ENCODE results near the gene GPR161.

The GPR161 gene

DNA sequence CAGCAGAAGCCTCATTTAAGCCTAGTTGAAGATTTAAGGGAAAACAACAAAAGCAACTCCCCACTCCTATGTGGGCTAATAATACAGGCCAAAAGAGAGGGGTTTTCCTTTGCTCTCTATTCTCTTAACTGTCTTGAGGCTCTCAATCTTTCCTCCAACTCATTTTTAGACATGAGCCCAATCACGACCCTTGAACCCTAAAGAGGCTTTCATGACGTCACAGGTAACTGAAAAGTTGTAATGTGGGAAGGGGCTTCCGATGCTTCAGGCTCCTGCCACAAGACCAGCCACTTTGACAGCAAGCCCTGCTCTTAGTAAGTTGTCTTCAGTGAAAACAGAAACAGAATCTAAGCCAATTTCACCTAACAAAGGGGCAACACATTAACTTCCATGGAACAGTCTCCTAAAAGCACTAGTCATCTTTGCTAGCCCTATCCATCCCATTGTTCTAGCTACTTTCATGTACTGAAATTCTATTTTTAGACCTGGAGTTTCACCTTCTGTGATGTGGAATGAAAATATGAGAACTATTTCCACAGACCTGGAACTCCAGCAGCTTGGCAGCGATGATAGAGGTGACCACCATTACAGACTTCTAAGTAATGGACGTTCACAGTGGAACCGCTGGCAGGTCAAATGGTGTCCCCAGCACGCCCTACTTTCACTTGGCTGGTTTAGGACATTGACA is 36.3 kb downstream of the GPR161 start:
- TF ChIP-seq, protein P1, sequence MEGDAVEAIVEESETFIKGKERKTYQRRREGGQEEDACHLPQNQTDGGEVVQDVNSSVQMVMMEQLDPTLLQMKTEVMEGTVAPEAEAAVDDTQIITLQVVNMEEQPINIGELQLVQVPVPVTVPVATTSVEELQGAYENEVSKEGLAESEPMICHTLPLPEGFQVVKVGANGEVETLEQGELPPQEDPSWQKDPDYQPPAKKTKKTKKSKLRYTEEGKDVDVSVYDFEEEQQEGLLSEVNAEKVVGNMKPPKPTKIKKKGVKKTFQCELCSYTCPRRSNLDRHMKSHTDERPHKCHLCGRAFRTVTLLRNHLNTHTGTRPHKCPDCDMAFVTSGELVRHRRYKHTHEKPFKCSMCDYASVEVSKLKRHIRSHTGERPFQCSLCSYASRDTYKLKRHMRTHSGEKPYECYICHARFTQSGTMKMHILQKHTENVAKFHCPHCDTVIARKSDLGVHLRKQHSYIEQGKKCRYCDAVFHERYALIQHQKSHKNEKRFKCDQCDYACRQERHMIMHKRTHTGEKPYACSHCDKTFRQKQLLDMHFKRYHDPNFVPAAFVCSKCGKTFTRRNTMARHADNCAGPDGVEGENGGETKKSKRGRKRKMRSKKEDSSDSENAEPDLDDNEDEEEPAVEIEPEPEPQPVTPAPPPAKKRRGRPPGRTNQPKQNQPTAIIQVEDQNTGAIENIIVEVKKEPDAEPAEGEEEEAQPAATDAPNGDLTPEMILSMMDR (IDR thresholded peaks at IDR 0.05; ENCODE audit: unreplicated experiment in 3 of 3) = no peak
- Mint-ChIP-seq H3K27ac (no peak overlapping the region), H3K27me3 (ENCODE audit: low read depth) (no peaks in the 10 kb centered on the region), H3K36me3 (ENCODE audit: low read depth) (peaks cover 55% of the 10 kb centered on the region), H3K4me1 (no peaks in the 10 kb centered on the region), H3K9me3 (no peaks in the 10 kb centered on the region), H3K4me3 (no peak overlapping the region)

DNA sequence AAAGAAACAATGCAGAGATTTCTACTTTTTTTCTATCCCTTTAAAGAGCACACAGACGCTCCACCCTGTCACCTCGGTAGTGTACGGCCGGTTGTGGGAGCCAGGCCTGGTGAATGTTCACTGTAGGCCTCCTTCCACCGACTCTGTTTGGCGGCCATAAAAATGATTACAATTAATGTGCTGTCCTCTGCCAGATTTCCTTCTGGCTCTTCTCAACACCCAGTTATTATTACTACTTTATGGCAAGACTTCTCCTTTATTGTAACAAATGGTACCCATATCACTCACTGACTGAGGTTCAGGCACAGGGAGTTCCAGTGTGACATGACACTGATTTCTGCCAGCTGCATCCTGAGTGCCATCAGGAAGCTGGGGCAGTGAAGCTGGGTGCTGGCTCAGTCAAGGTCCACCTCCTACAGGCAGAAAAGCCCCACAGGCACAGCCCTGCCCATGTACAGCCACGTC is 37.4 kb downstream of the GPR161 start:
- Mint-ChIP-seq H3K9me3 (no peaks in the 10 kb centered on the region), H3K4me1 (no peaks in the 10 kb centered on the region), H3K27me3 (ENCODE audit: low read depth) (no peaks in the 10 kb centered on the region), H3K27ac (no peak overlapping the region), H3K4me3 (no peak overlapping the region), H3K36me3 (ENCODE audit: low read depth) (peaks cover 58% of the 10 kb centered on the region)
- TF ChIP-seq, protein P1 (IDR thresholded peaks at IDR 0.05; ENCODE audit: unreplicated experiment in 3 of 3) = no peak

DNA sequence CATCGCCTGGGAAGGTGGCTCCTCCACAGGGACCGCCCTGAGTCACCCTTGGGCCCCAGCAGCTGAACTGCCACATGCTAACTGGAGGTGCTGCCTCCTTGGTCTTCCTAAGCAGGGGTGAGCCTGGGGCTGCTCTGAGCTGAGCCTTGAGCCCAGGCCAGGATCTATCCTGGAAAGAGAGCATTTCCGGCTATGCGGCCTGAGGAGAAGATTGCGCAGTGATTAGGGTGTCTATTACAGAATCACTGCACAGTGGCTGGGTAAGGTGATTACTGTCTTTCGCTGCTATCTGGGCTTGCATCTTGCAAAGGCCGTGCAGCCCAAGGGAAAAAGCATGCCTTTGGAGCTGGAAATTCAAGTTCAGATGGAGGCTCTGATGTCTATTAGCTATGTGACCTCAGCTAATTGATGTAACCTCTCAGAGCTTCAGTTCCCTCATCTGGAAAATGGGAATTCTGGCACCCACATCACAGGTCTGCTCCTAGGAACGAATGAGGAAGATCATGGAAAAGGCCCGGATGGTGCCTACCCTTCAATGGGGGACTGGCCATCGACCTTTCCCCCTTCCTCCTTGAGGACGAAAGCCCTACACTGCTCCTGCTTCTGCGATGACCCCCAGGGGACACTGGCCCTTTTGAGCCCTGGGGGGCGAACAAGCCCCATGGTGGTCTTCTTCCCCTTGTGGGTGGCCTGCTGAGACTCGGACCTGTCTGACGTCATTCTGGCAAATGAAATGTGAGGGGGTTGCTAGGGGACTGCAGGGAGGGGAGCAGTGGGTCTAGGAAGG is 38.0 kb downstream of the GPR161 start:
- no peaks in the 10 kb centered on the region for H3K9me3 Mint-ChIP-seq
- H3K27me3 Mint-ChIP-seq (ENCODE audit: low read depth) = no peaks in the 10 kb centered on the region
- no peak overlapping the region for H3K4me3 Mint-ChIP-seq
- TF ChIP-seq, protein P1 (IDR thresholded peaks at IDR 0.05; ENCODE audit: unreplicated experiment in 3 of 3) = no peak
- H3K27ac Mint-ChIP-seq = no peak overlapping the region
- peaks cover 58% of the 10 kb centered on the region for H3K36me3 Mint-ChIP-seq (ENCODE audit: low read depth)
- H3K4me1 Mint-ChIP-seq = peaks cover 4% of the 10 kb centered on the region

DNA sequence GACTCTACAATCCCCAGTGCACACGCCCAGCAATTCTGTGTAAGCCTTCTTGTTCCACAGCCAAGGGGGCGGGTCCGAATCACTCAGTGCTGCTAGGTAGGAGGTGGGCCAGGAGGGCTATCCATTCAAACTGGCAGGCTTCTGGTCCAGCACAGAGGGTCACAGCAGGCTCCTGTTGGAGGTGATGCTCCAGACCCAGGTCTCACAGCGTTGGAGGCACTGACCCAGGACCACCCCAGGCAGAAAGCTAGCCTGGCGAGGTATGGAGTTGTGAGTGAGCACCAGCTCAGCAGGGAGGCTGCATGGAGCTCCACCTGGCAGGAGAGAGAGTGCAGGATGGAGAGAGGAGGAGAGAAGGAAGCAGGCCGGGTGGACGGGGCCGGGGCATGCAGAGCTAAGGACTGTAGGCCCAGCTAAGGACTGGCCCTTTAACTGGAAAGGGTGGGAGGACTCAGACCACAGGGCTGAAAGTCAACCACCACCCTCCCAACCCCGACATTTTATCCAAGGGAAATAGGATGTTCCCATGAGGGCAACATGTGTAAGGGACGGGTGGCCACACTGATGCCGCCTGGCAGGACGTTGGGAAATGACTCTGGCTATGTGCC is 38.7 kb downstream of the GPR161 start:
- TF ChIP-seq, protein P1 (IDR thresholded peaks at IDR 0.05; ENCODE audit: unreplicated experiment in 3 of 3) = no peak
- Mint-ChIP-seq H3K27ac (no peak overlapping the region), H3K27me3 (ENCODE audit: low read depth) (no peaks in the 10 kb centered on the region), H3K4me1 (peaks cover 4% of the 10 kb centered on the region), H3K36me3 (ENCODE audit: low read depth) (peaks cover 58% of the 10 kb centered on the region), H3K9me3 (no peaks in the 10 kb centered on the region), H3K4me3 (no peak overlapping the region)

DNA sequence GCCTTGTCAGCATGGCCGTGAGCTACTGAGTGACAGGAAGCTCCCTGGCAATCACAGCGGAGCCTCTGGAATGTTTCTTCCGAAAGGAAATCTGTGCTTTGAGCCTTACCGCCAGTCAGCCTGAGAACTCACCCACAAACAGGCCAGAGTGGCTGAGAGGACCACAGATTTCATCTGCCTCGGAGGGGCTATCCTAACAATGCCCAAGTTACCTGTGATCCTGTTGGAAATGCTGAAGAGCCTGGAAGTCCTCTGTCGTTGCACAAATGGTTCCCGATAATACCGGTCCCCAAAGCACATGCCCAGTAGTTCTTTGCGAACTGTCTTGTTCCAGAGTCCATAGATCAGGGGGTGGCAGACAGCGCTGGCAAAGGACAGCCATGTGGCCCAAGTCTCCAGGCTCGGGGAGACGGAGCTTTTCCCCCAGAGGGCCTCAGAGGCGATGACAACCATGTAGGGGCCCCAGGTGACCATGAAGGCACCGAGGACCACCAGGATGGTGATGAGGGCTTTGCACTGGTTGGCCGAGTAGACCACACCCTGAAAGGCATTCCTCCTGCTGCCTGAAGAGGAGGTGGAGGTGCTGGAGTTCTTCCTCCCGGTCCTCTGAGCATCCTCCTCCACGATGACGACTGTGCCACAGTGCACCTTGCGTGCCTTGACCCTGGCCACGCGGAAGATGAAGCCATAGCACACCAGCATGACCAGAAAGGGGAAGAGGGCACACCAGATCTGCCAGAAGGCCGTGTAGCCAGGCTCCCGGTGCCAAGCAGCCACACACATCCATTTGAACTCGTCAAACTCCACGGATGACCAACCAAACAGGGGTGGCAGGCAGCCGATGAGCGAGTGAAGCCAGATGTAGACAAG is 40.2 kb downstream of the GPR161 start:
- no peak overlapping the region for H3K4me3 Mint-ChIP-seq
- peaks cover 54% of the 10 kb centered on the region for H3K36me3 Mint-ChIP-seq (ENCODE audit: low read depth)
- peaks cover 4% of the 10 kb centered on the region for H3K4me1 Mint-ChIP-seq
- no peak overlapping the region for H3K27ac Mint-ChIP-seq
- TF ChIP-seq, protein P1 (IDR thresholded peaks at IDR 0.05; ENCODE audit: unreplicated experiment in 3 of 3) = no peak
- H3K27me3 Mint-ChIP-seq (ENCODE audit: low read depth) = no peaks in the 10 kb centered on the region
- no peaks in the 10 kb centered on the region for H3K9me3 Mint-ChIP-seq
